DOHH2 (cell line): ENCODE results near the gene TUBGCP4.

Experiments used
- H3F3A ChIP-seq: fragments of 200-600 bp; sonication (generic), shearing (Covaris generic); 2 replicates; pipeline ENCODE4 v1.6.0; 2016; ENCODE audit warnings: antibody characterized with exemption, mild to moderate bottlenecking; ENCODE audit not compliant: control insufficient read depth, insufficient read depth
- H3K27ac ChIP-seq: fragments of 200-600 bp; sonication (generic); 2 replicates; pipeline ENCODE4 v1.5.1; 2014; ENCODE audit warnings: low read depth, mild to moderate bottlenecking, low read length, moderate library complexity
- H3K27me3 ChIP-seq: fragments of 200-600 bp; sonication (generic); 2 replicates; pipeline ENCODE4 v1.6.1; 2014; ENCODE audit warnings: mild to moderate bottlenecking, low read length, mixed read lengths; ENCODE audit not compliant: control insufficient read depth
- H3K36me3 ChIP-seq: fragments of 200-600 bp; sonication (generic); 2 replicates; pipeline ENCODE4 v1.6.1; 2014; ENCODE audit warnings: mild to moderate bottlenecking, low read length, moderate library complexity, mixed read lengths; ENCODE audit not compliant: control insufficient read depth
- H3K4me1 ChIP-seq: fragments of 200-600 bp; sonication (generic); 2 replicates; pipeline ENCODE4 v1.6.1; 2014; ENCODE audit warnings: mild to moderate bottlenecking, low read length, mixed read lengths; ENCODE audit not compliant: control insufficient read depth
- H3K4me2 ChIP-seq: fragments of 200-600 bp; sonication (generic); 2 replicates; pipeline ENCODE4 v1.6.0; 2014; ENCODE audit warnings: mild to moderate bottlenecking, low read length, moderate library complexity
- H3K4me3 ChIP-seq: fragments of 200-600 bp; sonication (generic); 2 replicates; pipeline ENCODE4 v1.5.1; 2014; ENCODE audit warnings: mild to moderate bottlenecking, low read length, mixed read lengths
- H3K79me2 ChIP-seq: fragments of 200-600 bp; sonication (generic); 2 replicates; pipeline ENCODE4 v1.6.1; 2014; ENCODE audit warnings: mild to moderate bottlenecking, low read length, mixed read lengths; ENCODE audit not compliant: control insufficient read depth
- H3K9me2 ChIP-seq: fragments of 200-600 bp; sonication (generic); replicated peaks from 2 replicates; pipeline ENCODE4 v1.6.1; 2014; ENCODE audit warnings: mild to moderate bottlenecking, low read length, mixed read lengths; ENCODE audit not compliant: control insufficient read depth
- H3K9me3 ChIP-seq: fragments of 200-600 bp; sonication (generic); 2 replicates; pipeline ENCODE4 v1.6.1; 2014; ENCODE audit warnings: antibody characterized with exemption, low read length, mixed read lengths; ENCODE audit not compliant: control insufficient read depth, insufficient read depth
- H4K20me1 ChIP-seq: fragments of 200-600 bp; sonication (generic); 2 replicates; pipeline ENCODE4 v1.6.0; 2014; ENCODE audit warnings: low read depth, mild to moderate bottlenecking, antibody characterized with exemption, low read length, moderate library complexity; ENCODE audit not compliant: control insufficient read depth, insufficient read depth
- CTCF ChIP-seq: fragments of 200-600 bp; sonication (generic); IDR thresholded peaks from one replicate; pipeline ENCODE4 v1.5.1; 2014; ENCODE audit warnings: antibody characterized with exemption, mild to moderate bottlenecking, low read depth, low read length; ENCODE audit not compliant: poor library complexity, severe bottlenecking
- EZH2phosphoT487 ChIP-seq: fragments of 200-600 bp; sonication (generic); IDR thresholded peaks from 2 replicates; pipeline ENCODE4 v1.6.1; 2017; ENCODE audit warnings: borderline replicate concordance, mild to moderate bottlenecking, antibody characterized with exemption, low read length, moderate library complexity, mixed read lengths

TUBGCP4 gene

GRCh38 chr15:43433661-43434303 is 62.9 kb downstream of the TUBGCP4 start:
- no peaks in the 10 kb centered on the region for H3K79me2 ChIP-seq
- H3K27ac ChIP-seq: no peak overlapping the region
- no peaks in the 10 kb centered on the region for H3K9me2 ChIP-seq
- TF ChIP-seq CTCF (no peak), EZH2phosphoT487 (no peak)
- H3K27me3 ChIP-seq: no peaks in the 10 kb centered on the region
- H3K4me2 ChIP-seq: no peak overlapping the region
- no peak overlapping the region for H3K4me3 ChIP-seq
- peaks cover 27% of the 10 kb centered on the region for H3K36me3 ChIP-seq
- no peaks in the 10 kb centered on the region for H4K20me1 ChIP-seq
- H3K9me3 ChIP-seq: no peaks in the 10 kb centered on the region
- peaks cover 11% of the 10 kb centered on the region for H3K4me1 ChIP-seq
- H3F3A ChIP-seq: no peaks in the 10 kb centered on the region

GRCh38 chr15:43434446-43434845 is 63.5 kb downstream of the TUBGCP4 start:
- Histone ChIP-seq H4K20me1 (no peaks in the 10 kb centered on the region), H3K4me3 (no peak overlapping the region), H3K27ac (no peak overlapping the region), H3K9me2 (no peaks in the 10 kb centered on the region), H3F3A (no peaks in the 10 kb centered on the region), H3K4me1 (peaks cover 8% of the 10 kb centered on the region), H3K79me2 (no peaks in the 10 kb centered on the region), H3K36me3 (peaks cover 27% of the 10 kb centered on the region), H3K9me3 (no peaks in the 10 kb centered on the region), H3K27me3 (no peaks in the 10 kb centered on the region), H3K4me2 (no peak overlapping the region)
- TF ChIP-seq EZH2phosphoT487 (no peak), CTCF (no peak)

- H3K4me3 ChIP-seq: no peak overlapping the region
- no peaks in the 10 kb centered on the region for H3K9me3 ChIP-seq
- H4K20me1 ChIP-seq: no peaks in the 10 kb centered on the region
- TF ChIP-seq CTCF: no peak
- no peak for TF ChIP-seq EZH2phosphoT487
- H3K27me3 ChIP-seq: no peaks in the 10 kb centered on the region
- H3F3A ChIP-seq: 0 out of 2 replicates have a peak, but pooled peaks cover 2% of the 10 kb centered on the region
- H3K4me2 ChIP-seq: no peak overlapping the region
- H3K27ac ChIP-seq: no peak overlapping the region
- H3K79me2 ChIP-seq: no peaks in the 10 kb centered on the region
- H3K9me2 ChIP-seq: no peaks in the 10 kb centered on the region
- peaks cover 26% of the 10 kb centered on the region for H3K36me3 ChIP-seq
- H3K4me1 ChIP-seq: no peaks in the 10 kb centered on the region
These were observed 65.5 kb downstream of the TUBGCP4 start for GRCh38 chr15:43436395-43436794.
